K562 (cell line): ENCODE data around the gene FRMD5. TPM values are rescaled to one million over a fixed set of nuclear protein-coding genes. Genes with fewer than 3 reads are reported as not detected.

Experiments used
- ARID2 ChIP-seq: fragments of 450-650 bp; IDR thresholded peaks from 2 replicates; pipeline ENCODE4 v1.6.1; 2017; ENCODE audit warnings: antibody characterized with exemption, mild to moderate bottlenecking
- BRD9 ChIP-seq: fragments of 450-650 bp; IDR thresholded peaks from 2 replicates; pipeline ENCODE4 v1.6.1; 2018; ENCODE audit warnings: low read depth; ENCODE audit not compliant: partially characterized antibody
- CREB1 ChIP-seq, 2 experiments: sonication (generic) in 1 of 2; formaldehyde crosslinking in 1 of 2; IDR thresholded peaks; 2 replicates each; pipeline versions ENCODE4 v1.6.1 to v1.8.0; 2012 to 2022; ENCODE audit warnings: inconsistent platforms in 1 of 2, mild to moderate bottlenecking in 1 of 2, missing genetic modification reagents in 1 of 2, moderate library complexity in 1 of 2
- DDX20 ChIP-seq: fragments of 450-650 bp; IDR thresholded peaks from 2 replicates; pipeline ENCODE4 v1.6.1; 2016; ENCODE audit warnings: missing genetic modification characterization, low read depth, mild to moderate bottlenecking, missing compliant biosample characterization, moderate library complexity
- ETS2 ChIP-seq: IDR thresholded peaks from 2 replicates; pipeline ENCODE4 v1.6.1; 2016; ENCODE audit warnings: borderline replicate concordance, missing genetic modification characterization, mild to moderate bottlenecking, moderate library complexity, missing compliant biosample characterization; ENCODE audit not compliant: poor library complexity, severe bottlenecking
- FOSL1 ChIP-seq: fragments of 200-800 bp; sonication (Bioruptor generic); conservative IDR thresholded peaks from 2 replicates; pipeline ENCODE4 v1.6.1; 2016; ENCODE audit warnings: missing genetic modification characterization, missing compliant biosample characterization
- GABPB2 ChIP-seq: fragments of 250-450 bp; sonication (Bioruptor Pico); conservative IDR thresholded peaks from 2 replicates; pipeline ENCODE4 v1.5.1; 2021; ENCODE audit warnings: mild to moderate bottlenecking
- HDAC2 ChIP-seq: fragments of 450-650 bp; IDR thresholded peaks from 2 replicates; pipeline ENCODE4 v1.6.1; 2016; ENCODE audit warnings: mild to moderate bottlenecking
- HDAC8 ChIP-seq: fragments of 450-650 bp; IDR thresholded peaks from 2 replicates; pipeline ENCODE4 v1.6.1; 2016; ENCODE audit warnings: mild to moderate bottlenecking, missing genetic modification characterization, moderate library complexity, missing compliant biosample characterization
- KLF16 ChIP-seq: IDR thresholded peaks from 2 replicates; pipeline ENCODE4 v1.6.1; 2016; ENCODE audit warnings: antibody characterized with exemption
- LCOR ChIP-seq: sonication (generic); formaldehyde crosslinking; IDR thresholded peaks from 2 replicates; pipeline ENCODE4 v1.8.0; 2022; ENCODE audit warnings: mild to moderate bottlenecking, missing genetic modification reagents
- MAFK ChIP-seq: IDR thresholded peaks from 2 replicates; pipeline ENCODE4 v1.6.1; 2011; ENCODE audit warnings: low read length, improper control_type of control experiment
- MAZ ChIP-seq, 2 experiments: fragments of 450-650 bp in 1 of 2; sonication (generic) in 1 of 2; formaldehyde crosslinking; IDR thresholded peaks in 1 of 2; conservative IDR thresholded peaks in 1 of 2; 2 replicates each; pipeline versions ENCODE4 v1.4.0 to v1.5.0; 2020; ENCODE audit warnings: mild to moderate bottlenecking in 1 of 2, missing genetic modification reagents in 1 of 2
- MTA3 ChIP-seq: fragments of 450-650 bp; formaldehyde crosslinking; IDR thresholded peaks from 2 replicates; pipeline ENCODE4 v1.6.1; 2017; ENCODE audit warnings: mild to moderate bottlenecking, borderline replicate concordance
- MYC ChIP-seq, 2 experiments: fragments of 250-450 bp in 1 of 2; sonication (Bioruptor Pico) in 1 of 2; IDR thresholded peaks; 2 replicates each; pipeline versions ENCODE4 v1.5.1 to v1.6.1; 2012 to 2021; ENCODE audit warnings: low read depth in 2 of 2, borderline replicate concordance in 1 of 2, improper control_type of control experiment in 1 of 2, low read length in 1 of 2, mild to moderate bottlenecking in 1 of 2, moderate library complexity in 1 of 2
- NFATC3 ChIP-seq: fragments of 450-650 bp; IDR thresholded peaks from 2 replicates; pipeline ENCODE4 v1.6.1; 2017; ENCODE audit warnings: mild to moderate bottlenecking
- NR1H2 ChIP-seq: sonication (generic); formaldehyde crosslinking; IDR thresholded peaks from 2 replicates; pipeline ENCODE4 v1.4.0; 2020; ENCODE audit warnings: mild to moderate bottlenecking, missing genetic modification reagents
- OTX1 ChIP-seq: fragments of 450-650 bp; formaldehyde crosslinking; IDR thresholded peaks from 2 replicates; pipeline ENCODE4 v1.4.0; 2022; ENCODE audit warnings: mild to moderate bottlenecking
- PCBP1 ChIP-seq: fragments of 200-400 bp; formaldehyde crosslinking; IDR thresholded peaks from 2 replicates; pipeline ENCODE4 v1.6.1; 2018; ENCODE audit warnings: mild to moderate bottlenecking, low read depth, low read length; ENCODE audit not compliant: poor library complexity, severe bottlenecking
- PYGO2 ChIP-seq: fragments of 450-650 bp; IDR thresholded peaks from 2 replicates; pipeline ENCODE4 v1.6.1; 2016; ENCODE audit warnings: mild to moderate bottlenecking, missing genetic modification characterization, moderate library complexity, missing compliant biosample characterization
- SMARCA4 ChIP-seq: fragments of 450-650 bp; IDR thresholded peaks from 2 replicates; pipeline ENCODE4 v1.6.1; 2016
- SMC3 ChIP-seq: conservative IDR thresholded peaks from 2 replicates; pipeline ENCODE4 v1.6.1; 2011; ENCODE audit warnings: low read depth, low read length, improper control_type of control experiment; ENCODE audit not compliant: insufficient read depth
- SREBF2 ChIP-seq: sonication (generic); formaldehyde crosslinking; IDR thresholded peaks from 2 replicates; pipeline ENCODE4 v1.4.0; 2020; ENCODE audit warnings: mild to moderate bottlenecking, missing genetic modification reagents
- STAT5B ChIP-seq: fragments of 250-450 bp; sonication (Bioruptor Pico); IDR thresholded peaks from 2 replicates; pipeline ENCODE4 v1.8.0; 2021; ENCODE audit warnings: mild to moderate bottlenecking, inconsistent platforms
- TAF1 ChIP-seq: IDR thresholded peaks from 2 replicates; pipeline ENCODE4 v1.6.1; 2011; ENCODE audit warnings: mild to moderate bottlenecking, low read length, moderate library complexity; ENCODE audit not compliant: insufficient read depth, control insufficient read depth, severe bottlenecking; ENCODE audit errors: extremely low read depth
- THAP12 ChIP-seq: fragments of 250-450 bp; sonication (Bioruptor Pico); IDR thresholded peaks from 2 replicates; pipeline ENCODE4 v1.9.0; 2021; ENCODE audit warnings: mild to moderate bottlenecking, inconsistent platforms
- ZC3H4 ChIP-seq: sonication (generic); formaldehyde crosslinking; IDR thresholded peaks from 2 replicates; pipeline ENCODE4 v1.9.0; 2021; ENCODE audit warnings: missing genetic modification reagents, borderline replicate concordance
- ZNF232 ChIP-seq: sonication (generic); formaldehyde crosslinking; IDR thresholded peaks from 2 replicates; pipeline ENCODE4 v1.8.0; 2022; ENCODE audit warnings: mild to moderate bottlenecking, missing genetic modification reagents
- ZNF707 ChIP-seq: fragments of 250-450 bp; sonication (Bioruptor Pico); conservative IDR thresholded peaks from 2 replicates; pipeline ENCODE4 v1.8.0; 2022; ENCODE audit warnings: inconsistent platforms, mild to moderate bottlenecking, moderate library complexity
- ZNF75A ChIP-seq: fragments of 450-650 bp; formaldehyde crosslinking; IDR thresholded peaks from 2 replicates; pipeline ENCODE4 v1.4.0; 2020; ENCODE audit warnings: mild to moderate bottlenecking
- polyA plus RNA-seq, 8 experiments: library from polyadenylated mRNA; depleted of rRNA in 4 of 8; stranded (reverse) in 5 of 8; unstranded in 3 of 8; fragments of >200 nt; fragmentation: Nextera tagmentation in 2 of 8; fragmentation: Illumina TruSeq in 1 of 8; extraction: Ambion mirVana in 2 of 8; extraction: Trizol in 1 of 8; gene quantifications; 2 replicates each; pipeline versions ENCODE4 v1.2.1 to v1.2.3, GENCODE V29; 2011 to 2014; ENCODE audit warnings: inconsistent platforms in 1 of 8, missing spikeins in 1 of 8
- total RNA-seq, 7 experiments: library from RNA; depleted of rRNA in 6 of 7; stranded (reverse); fragments of >200 nt in 6 of 7; fragmentation: Illumina TruSeq in 2 of 7; extraction: Trizol in 2 of 7; gene quantifications; 2 replicates each; pipeline versions ENCODE4 v1.2.1 to v1.2.3, GENCODE V29; 2011 to 2021; ENCODE audit warnings: low replicate concordance in 1 of 7

The FRMD5 gene
- total and polyA plus RNA-seq, 9 of the 15 experiments (the other 6 are each of a cell fraction or from before 2014, with no cell fraction given): 0.13 to 0.38 TPM; not detected in 7

- TF ChIP-seq ZC3H4 (CRISPR knock-in tag) (no peak), LCOR (CRISPR knock-in tag) (0 out of 2 replicates have a peak, but pooled peaks have one; percentile 47), MAFK (no peak), MTA3 (peak; percentile 23; the same call in 1 of the 2 replicates), NFATC3 (no peak), CREB1 (IDR thresholded peaks at IDR 0.05) (no peak), CREB1 (CRISPR knock-in tag; IDR thresholded peaks at IDR 0.05) (no peak), DDX20 (tag) (no peak), SREBF2 (no peak), ZNF707 (no peak), ETS2 (no peak), PCBP1 (no peak), FOSL1 (no peak), OTX1 (CRISPR knock-in tag) (no peak), TAF1 (no peak), GABPB2 (CRISPR knock-in tag) (no peak), HDAC8 (tag) (no peak), ZNF75A (CRISPR knock-in tag) (no peak), MYC (IDR thresholded peaks at IDR 0.05; ENCODE audit: low read depth, low read length) (peak; percentile 39; the same call in 1 of the 2 replicates), MYC (CRISPR knock-in tag; IDR thresholded peaks at IDR 0.05; ENCODE audit: borderline replicate concordance, low read depth) (no peak), KLF16 (peak; percentile 34; the same call in 1 of the 2 replicates), HDAC2 (no peak), SMC3 (peak; percentile 85), THAP12 (no peak), NR1H2 (CRISPR knock-in tag) (no peak), PYGO2 (no peak), SMARCA4 (no peak), MAZ (CRISPR knock-in tag; conservative IDR thresholded peaks at IDR 0.05 in 1 of 2, IDR thresholded peaks at IDR 0.05 in 1 of 2) (0 out of 4 replicates have a peak, but pooled peaks of 1 of the 2 experiments have one; percentile 45), BRD9 (peak; percentile 56), ZNF232 (CRISPR knock-in tag) (no peak), ARID2 (peak; percentile 69; the same call in 1 of the 2 replicates), STAT5B (CRISPR knock-in tag) (no peak)
Measured at GRCh38 chr15:43903864-43904290, 291.2 kb downstream of the FRMD5 start (continued).
